Stomach smooth muscle (tissue), 2 donors: Measurements from ENCODE around the gene AKAP11.

Source experiments
- H3K27ac ChIP-seq: one replicate; pipeline ENCODE4 v1.7.0; 2013; ENCODE audit warnings: mild to moderate bottlenecking, low read length, inconsistent platforms
- H3K27me3 ChIP-seq, 2 donors: one replicate each; pipeline ENCODE4 v1.7.0; 2013; ENCODE audit warnings: low read length in 2 of 2; ENCODE audit not compliant: insufficient read depth in 2 of 2, control insufficient read depth in 1 of 2
- H3K36me3 ChIP-seq, 2 donors: one replicate each; pipeline ENCODE4 v1.7.0; 2013; ENCODE audit warnings: low read length in 2 of 2; ENCODE audit not compliant: control insufficient read depth in 2 of 2, insufficient read depth in 2 of 2
- H3K4me1 ChIP-seq: one replicate; pipeline ENCODE4 v1.7.0; 2013; ENCODE audit warnings: low read length; ENCODE audit not compliant: control insufficient read depth, insufficient read depth
- H3K4me3 ChIP-seq, 2 donors: one replicate each; pipeline ENCODE4 v1.7.0; 2013; ENCODE audit warnings: low read length in 2 of 2
- H3K9ac ChIP-seq, 2 donors: one replicate each; pipeline ENCODE4 v1.7.0; 2013; ENCODE audit warnings: low read length in 2 of 2, mild to moderate bottlenecking in 1 of 2
- H3K9me3 ChIP-seq, 2 donors: one replicate each; pipeline ENCODE4 v1.7.0; 2013; ENCODE audit warnings: low read length in 2 of 2; ENCODE audit not compliant: control insufficient read depth in 2 of 2
- donor health status: healthy.
- donor health status: Pancreatic carcinoma.

Gene AKAP11

DNA sequence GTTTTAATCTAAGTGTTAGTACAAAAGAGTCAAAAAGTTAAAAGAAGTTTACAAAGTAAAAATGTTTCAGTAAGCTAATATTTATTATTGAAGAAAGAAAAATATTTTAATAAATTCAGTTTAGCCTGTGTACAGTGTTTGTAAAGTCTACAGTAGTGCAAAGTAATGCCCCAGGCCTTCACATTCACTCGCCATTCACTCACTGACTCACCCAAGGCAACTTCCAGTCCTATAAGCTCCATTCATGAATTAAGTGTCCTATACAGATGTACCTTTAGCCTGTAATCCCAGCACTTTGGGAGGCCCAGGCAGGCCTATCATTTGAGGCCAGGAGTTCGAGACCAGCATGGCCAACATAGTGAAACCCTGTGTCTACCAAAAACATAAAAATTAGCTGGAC lies 24.1 kb upstream of the AKAP11 start:
- no peaks in the 10 kb centered on the region for H3K27me3 ChIP-seq
- no peaks in the 10 kb centered on the region for H3K4me1 ChIP-seq
- no peak overlapping the region for H3K4me3 ChIP-seq
- H3K9me3 ChIP-seq, result no peaks in the 10 kb centered on the region
- H3K27ac ChIP-seq, result no peak overlapping the region
- H3K36me3 ChIP-seq, result peaks cover 0 to 2% of the 10 kb centered on the region in 2 donors
- H3K9ac ChIP-seq, result no peak overlapping the region

DNA sequence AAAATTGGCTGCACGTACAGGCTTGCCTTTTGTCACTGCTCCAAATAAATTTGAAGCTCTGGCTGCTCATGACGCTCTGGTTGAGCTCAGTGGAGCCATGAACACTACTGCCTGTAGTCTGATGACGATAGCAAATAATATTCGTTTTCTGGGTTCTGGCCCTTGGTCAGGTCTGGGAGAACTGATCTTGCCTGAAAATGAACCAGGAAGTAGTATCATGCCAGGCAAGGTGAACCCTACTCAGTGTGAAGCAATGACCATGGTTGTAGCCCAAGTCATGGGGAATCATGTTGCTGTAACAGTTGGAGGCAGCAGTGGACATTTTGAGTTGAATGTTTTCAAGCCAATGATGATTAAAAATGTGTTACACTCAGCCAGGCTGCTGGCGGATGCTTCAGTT lies 16.1 kb upstream of the AKAP11 start:
- H3K9me3 ChIP-seq, result no peaks in the 10 kb centered on the region
- H3K27me3 ChIP-seq, result no peaks in the 10 kb centered on the region
- H3K36me3 ChIP-seq, result no peaks in the 10 kb centered on the region
- H3K4me1 ChIP-seq, result no peaks in the 10 kb centered on the region
- no peak overlapping the region for H3K9ac ChIP-seq
- H3K27ac ChIP-seq, result no peak overlapping the region
- H3K4me3 ChIP-seq, result no peak overlapping the region

DNA sequence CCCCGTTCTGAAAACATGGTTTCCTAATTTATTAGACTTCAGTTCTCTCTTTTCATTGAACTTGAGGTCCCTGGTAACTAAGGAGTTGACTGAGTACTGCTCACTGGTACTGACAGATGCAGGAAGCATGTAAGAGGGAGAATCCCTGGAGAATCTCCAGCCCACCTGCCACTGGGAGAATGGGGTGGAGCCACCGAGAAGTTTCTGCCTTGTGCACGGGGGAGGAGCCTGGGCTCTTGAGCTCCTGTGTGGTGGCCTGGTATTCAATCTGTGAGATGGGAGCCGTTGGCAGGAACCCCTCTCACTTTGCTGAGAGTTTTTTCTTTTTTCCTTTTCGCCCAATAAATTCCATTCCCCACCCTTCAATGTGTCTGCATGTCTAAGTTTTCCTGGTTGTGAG lies 13.2 kb upstream of the AKAP11 start:
- Histone ChIP-seq H3K4me1 (no peaks in the 10 kb centered on the region), H3K27ac (no peak overlapping the region), H3K9me3 (no peaks in the 10 kb centered on the region)

DNA sequence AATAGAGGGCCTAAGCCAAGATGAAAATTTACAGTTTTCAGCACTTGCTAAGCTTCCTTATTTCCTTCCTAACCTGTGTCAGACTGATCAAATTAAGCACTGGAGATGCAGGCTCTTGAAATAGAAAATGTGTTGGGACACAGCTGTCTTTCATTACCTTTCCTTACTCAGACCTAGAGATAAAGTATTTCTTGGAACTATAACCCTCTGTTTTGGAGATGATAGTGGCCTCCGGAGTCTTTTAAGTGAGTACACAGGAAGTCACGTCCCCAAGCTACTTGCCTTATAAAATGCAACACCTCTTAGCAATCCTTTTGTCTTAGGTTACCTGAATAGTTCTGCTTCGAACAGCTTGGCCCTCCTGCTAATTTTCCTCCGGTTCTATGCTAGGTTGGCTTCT lies 12.4 kb upstream of the AKAP11 start:
- no peak overlapping the region for H3K9ac ChIP-seq
- no peaks in the 10 kb centered on the region for H3K9me3 ChIP-seq
- H3K27ac ChIP-seq, result no peak overlapping the region
- H3K36me3 ChIP-seq, result no peaks in the 10 kb centered on the region
- H3K4me1 ChIP-seq, result no peaks in the 10 kb centered on the region
- H3K4me3 ChIP-seq, result no peak overlapping the region
- H3K27me3 ChIP-seq, result no peaks in the 10 kb centered on the region

More for the DNA sequence above, 13.2 kb upstream of the AKAP11 start:
- H3K9ac ChIP-seq, result no peak overlapping the region
- H3K27me3 ChIP-seq, result no peaks in the 10 kb centered on the region
- H3K4me3 ChIP-seq, result no peak overlapping the region
- no peaks in the 10 kb centered on the region for H3K36me3 ChIP-seq

DNA sequence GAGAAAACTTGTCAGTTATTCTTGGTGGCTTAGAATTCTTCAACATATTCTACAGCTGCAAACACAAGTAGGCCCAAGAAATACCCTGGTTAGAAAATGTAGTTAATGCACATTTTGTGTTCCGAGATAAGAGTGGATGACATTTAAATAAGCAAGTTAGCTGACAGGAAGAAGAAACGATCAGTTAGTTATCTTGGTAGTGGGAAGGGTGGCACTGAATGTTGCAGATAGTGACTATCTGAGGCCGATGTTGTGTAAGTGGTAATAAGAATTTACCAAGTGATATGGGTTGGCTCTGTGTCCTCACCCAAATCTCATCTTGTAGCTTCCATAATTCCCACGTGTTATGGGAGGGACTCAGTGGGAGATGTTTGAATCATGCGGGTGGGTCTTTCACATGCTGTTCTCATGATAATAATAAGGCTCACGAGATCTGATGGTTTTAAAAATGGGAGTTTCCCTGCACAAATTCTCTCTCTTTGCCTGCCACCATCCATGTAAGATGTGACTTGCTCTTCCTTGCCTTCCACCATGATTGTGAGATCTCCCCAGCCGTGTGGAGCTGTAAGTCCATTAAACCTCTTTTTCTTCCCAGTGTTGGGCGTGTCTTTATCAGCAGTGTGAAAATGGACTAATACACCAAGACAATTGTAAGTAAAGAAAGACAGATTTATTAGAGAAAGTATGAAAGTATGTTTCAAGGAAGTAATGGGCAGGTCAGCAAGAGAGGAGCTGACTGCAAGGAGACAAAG lies 10.9 kb upstream of the AKAP11 start:
- Histone ChIP-seq H3K4me3 (no peak overlapping the region), H3K4me1 (no peaks in the 10 kb centered on the region), H3K36me3 (no peaks in the 10 kb centered on the region), H3K27me3 (no peaks in the 10 kb centered on the region), H3K27ac (no peak overlapping the region), H3K9me3 (no peaks in the 10 kb centered on the region), H3K9ac (no peak overlapping the region)

DNA sequence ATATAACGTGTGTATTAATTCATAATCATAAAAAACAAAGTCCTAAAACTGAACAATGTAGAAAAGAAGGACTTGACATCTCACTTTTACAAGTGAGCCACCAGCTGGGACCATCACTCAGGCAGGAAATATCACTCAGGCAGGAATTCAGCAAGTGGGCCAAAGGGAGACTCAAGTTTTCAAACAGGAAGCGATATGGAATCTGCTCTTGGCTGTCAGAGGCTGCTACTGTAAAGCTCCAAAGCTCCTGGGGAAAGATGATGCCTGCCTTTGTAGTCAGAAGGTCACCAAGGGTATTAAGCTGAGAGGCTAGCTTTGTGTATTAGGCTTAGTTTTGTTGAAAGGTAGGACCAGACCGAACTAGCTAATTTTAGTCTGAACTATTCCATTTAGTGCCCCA lies 5.5 kb upstream of the AKAP11 start:
- no peaks in the 10 kb centered on the region for H3K27me3 ChIP-seq
- H3K4me3 ChIP-seq, result no peak overlapping the region
- H3K27ac ChIP-seq, result no peak overlapping the region
- no peak overlapping the region for H3K9ac ChIP-seq
- H3K9me3 ChIP-seq, result no peaks in the 10 kb centered on the region
- no peaks in the 10 kb centered on the region for H3K36me3 ChIP-seq
- H3K4me1 ChIP-seq, result peaks cover 5% of the 10 kb centered on the region

DNA sequence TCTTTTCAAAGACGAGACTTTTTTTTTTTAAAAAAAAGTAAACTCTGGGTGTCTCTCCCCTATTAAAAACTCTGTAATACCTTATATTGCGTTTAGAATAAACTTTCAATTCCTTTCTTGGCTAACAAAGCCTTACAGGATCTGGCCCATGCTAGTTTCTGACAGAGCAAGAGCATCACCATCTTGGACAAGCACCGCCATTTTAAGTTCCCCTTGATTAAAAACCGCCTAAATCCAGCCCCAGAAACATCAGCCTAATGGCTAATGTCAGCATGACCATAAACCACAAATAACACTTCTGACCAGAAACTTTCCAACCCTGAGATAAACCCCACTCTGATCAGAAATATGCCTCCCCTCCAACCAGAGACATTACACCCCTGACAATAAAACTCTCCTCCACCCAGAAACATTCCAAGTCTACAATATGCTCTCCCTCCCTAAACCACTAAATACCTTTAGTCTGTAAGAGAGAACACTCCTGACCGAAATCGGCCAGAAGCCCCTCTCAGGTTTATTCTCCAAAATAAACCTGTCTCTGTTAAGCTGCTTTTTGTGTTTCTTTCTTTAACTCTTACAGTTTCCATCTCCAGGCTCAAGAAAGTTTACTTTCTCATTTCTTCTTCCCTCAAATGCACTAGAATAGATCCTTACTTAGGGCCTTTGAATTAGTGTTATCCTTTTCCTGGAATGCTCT lies 1.6 kb upstream of the AKAP11 start:
- Histone ChIP-seq H3K4me1 (peaks cover 5% of the 10 kb centered on the region), H3K9ac (no peak overlapping the region), H3K27ac (no peak overlapping the region), H3K36me3 (no peaks in the 10 kb centered on the region), H3K9me3 (no peaks in the 10 kb centered on the region), H3K27me3 (no peaks in the 10 kb centered on the region), H3K4me3 (no peak overlapping the region)

DNA sequence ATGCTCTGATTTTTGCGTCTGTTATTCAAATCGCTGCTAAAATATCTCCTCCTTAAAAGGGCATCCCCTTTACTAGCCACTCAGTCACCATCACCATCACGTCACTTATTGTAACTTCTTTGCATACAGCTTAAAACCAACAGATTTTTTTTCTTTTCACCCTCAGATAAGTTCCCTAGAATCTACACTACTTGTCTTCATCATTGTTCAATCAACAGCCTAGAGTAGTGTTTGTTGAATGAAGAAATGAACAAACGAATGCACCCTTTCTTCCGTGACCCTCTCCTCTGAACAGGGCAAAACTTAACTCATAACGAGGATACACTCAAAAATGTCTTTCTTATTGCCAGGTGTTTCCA lies 1.1 kb upstream of the AKAP11 start:
- peak overlapping the region; percentile 80 for H3K27ac ChIP-seq
- H3K9ac ChIP-seq, result peak overlapping the region in 1 of 2 donors; percentile 53
- H3K36me3 ChIP-seq, result no peaks in the 10 kb centered on the region
- no peaks in the 10 kb centered on the region for H3K9me3 ChIP-seq
- no peaks in the 10 kb centered on the region for H3K27me3 ChIP-seq
- H3K4me3 ChIP-seq, result peak overlapping the region; percentile 64 to 83
- H3K4me1 ChIP-seq, result peaks cover 9% of the 10 kb centered on the region

DNA sequence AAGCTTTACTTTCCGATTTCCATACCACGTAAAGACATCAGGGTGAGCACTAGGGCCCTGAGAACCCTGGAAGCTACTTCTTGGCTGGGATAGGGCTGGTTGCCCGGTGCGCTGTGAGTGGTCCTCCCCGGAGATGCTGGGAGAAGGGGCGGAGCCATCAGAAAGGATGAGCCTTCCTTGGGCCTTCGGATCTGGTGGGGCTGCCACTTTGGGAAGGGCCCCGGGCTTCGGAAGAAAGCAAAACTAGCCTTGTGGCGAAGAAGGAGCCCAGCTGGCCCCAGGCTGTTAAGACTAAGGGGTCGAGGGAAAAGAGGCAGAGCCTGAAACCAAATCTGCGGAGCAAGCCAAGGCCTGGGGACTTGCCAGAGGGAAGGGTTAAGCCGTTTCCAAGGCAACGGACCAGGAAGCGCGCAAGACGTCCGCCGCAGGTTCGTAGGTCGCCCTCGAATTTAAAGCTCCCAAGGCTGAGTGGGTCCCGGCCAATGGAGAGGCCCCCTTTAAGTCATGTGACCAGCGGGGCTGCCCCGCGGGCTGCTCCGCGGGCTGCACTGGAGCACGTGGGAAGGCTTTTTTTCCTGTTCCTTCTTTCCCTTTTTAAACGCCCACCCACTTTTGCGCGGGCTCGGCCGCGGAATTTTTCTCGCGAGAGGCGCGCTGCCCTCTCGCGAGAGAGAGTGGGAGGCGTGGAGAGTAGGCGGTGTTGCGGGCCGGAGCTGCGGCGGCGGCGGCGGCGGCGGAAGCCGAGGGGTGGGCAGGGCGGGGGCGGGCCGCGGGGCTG lies 426 bp upstream of the AKAP11 start:
- no peaks in the 10 kb centered on the region for H3K36me3 ChIP-seq
- H3K27me3 ChIP-seq, result no peaks in the 10 kb centered on the region
- peaks cover 9% of the 10 kb centered on the region for H3K4me1 ChIP-seq
- peak overlapping the region; percentile 80 for H3K27ac ChIP-seq
- peak overlapping the region; percentile 53 to 80 for H3K9ac ChIP-seq
- H3K4me3 ChIP-seq, result peak overlapping the region; percentile 64 to 83
- no peaks in the 10 kb centered on the region for H3K9me3 ChIP-seq

DNA sequence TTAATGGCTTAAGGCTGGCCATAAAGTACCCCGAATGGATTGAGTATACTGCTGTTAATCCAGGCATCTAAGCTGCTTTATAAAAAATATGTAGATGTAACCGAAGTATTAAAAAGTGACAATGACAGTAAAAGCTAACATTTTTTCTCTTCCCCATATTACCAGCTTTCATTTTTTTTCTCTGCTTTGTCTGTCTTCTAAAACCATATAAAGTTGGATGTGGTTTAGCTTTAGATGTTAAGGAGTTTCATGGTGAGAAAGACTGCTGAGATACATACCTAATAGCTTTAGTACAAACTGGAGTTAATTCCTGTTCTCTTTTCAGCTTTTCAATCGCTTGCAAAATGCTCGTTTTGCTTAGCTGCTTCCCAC lies 838 bp downstream of the AKAP11 start:
- peaks cover 9% of the 10 kb centered on the region for H3K4me1 ChIP-seq

More for the DNA sequence above, 838 bp downstream of the AKAP11 start:
- Histone ChIP-seq H3K9ac (peak overlapping the region; percentile 70 to 81), H3K4me3 (peak overlapping the region; percentile 58 to 87), H3K27me3 (no peaks in the 10 kb centered on the region), H3K36me3 (no peaks in the 10 kb centered on the region), H3K27ac (peak overlapping the region; percentile 68), H3K9me3 (no peaks in the 10 kb centered on the region)
